CD4-positive, alpha-beta T cell treated with Interleukin-15 for 4 hours (primary cell): ENCODE results near the gene WNT2B.

ENCODE experiments used
- DNase-seq: peaks from one replicate; pipeline ENCODE4 v3.0.0-alpha.2; 2020; ENCODE audit warnings: low spot score

Gene WNT2B

DNA sequence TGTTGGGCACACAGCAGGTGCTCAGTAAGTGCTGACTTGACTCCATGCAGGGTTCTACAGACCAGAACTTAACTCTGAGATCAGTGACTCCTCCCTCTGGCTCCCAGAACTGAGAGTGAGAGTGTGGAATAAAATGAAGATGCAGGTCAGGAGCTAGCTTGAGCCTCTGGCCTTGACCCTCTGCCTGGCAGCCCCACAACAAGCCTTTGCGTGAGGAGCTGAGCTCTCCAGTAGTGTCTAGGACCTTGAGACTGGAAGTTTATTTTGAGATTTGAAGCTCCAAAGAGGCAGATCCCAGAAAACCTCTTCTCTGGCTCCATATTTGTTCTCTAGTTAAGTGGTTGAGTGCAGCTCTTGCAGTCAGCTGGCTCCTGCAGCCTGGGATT, 3.4 kb upstream of the WNT2B start:
- DNase-seq, result no peak

- no peak for DNase-seq
Observed at GRCh38 chr1:112505878-112506277, 2.9 kb upstream of the WNT2B start.

GRCh38 chr1:112506306-112506705, 2.5 kb upstream of the WNT2B start:
- no peak for DNase-seq

DNA sequence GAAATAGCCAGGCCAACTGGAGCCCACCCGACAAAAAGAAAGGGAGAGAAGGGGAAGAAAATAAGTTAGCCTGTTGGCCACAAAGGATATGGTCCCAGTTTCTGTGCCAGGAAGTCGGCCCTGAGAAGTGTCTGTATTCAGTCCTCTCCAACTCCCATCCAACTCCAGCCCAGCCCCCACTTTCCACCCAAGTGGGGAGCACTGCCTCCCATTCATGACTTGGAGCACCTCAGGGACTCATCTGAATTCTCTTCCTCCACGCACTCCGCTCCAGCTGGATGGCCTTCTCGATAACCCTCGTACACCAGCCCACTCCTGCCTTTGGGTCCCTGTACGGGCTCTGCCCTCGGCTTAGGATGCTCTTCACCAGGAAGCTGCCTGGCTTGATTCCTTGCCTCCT, 2.0 kb upstream of the WNT2B start:
- DNase-seq, result no peak

GRCh38 chr1:112507336-112507735, 1.4 kb upstream of the WNT2B start:
- DNase-seq, result no peak

GRCh38 chr1:112507921-112508277, 866 bp upstream of the WNT2B start:
- peak; percentile 12 for DNase-seq

DNA sequence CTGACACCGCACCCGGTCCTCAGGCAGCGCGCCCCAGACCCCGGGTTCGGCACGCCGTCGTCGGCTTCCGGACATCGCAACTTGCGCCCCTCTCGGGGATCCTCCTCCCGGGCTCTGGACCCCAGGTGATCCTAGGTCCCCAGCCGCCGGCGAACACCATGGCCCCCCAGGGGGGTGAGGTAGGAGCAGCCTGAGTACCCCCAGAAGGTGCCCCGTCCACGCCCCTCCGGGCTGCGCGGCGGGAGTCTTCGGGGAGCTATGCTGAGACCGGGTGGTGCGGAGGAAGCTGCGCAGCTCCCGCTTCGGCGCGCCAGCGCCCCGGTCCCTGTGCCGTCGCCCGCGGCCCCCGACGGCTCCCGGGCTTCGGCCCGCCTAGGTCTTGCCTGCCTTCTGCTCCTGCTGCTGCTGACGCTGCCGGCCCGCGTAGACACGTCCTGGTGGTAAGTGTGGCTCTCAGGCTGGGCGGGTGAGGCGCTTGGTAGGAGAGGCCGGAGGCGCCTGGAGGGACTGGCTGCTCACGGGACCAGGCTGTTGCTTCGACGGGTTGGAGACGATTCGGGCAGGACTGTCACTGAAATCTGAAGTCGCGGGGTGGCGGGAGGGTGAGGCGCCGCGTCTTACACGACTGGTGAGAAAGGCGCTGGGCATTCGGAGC, 367 bp downstream of the WNT2B start:
- no peak for DNase-seq

DNA sequence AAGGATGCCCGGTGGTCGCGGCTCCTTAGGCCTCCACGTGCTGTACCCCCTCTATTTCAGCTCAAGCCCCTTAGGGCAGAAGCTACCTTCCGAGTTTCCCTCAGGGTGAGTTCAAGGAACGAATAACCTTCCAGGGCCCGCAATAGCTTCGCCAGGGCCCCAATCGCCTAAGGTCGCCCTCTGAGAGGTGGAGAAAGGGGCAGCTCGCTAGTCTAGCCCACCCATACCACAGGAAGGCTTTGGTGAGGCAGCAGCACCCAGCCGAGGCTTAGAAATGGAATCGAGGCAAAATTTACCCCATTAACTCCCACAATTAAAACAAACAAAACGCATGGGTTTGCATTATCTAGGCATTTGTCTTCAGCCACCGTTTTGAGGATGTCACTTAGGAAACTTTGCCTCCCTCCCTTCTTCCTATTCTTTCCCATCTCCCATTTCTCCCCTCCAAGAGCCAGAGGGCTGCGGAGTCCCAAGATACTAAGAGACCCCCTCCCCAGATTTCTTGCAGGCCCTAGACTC, 954 bp downstream of the WNT2B start:
- DNase-seq, result no peak

GRCh38 chr1:112510340-112510739, 1.6 kb downstream of the WNT2B start:
- DNase-seq, result no peak

- DNase-seq, result no peak
Observed at GRCh38 chr1:112511897-112512296, 3.1 kb downstream of the WNT2B start.

DNA sequence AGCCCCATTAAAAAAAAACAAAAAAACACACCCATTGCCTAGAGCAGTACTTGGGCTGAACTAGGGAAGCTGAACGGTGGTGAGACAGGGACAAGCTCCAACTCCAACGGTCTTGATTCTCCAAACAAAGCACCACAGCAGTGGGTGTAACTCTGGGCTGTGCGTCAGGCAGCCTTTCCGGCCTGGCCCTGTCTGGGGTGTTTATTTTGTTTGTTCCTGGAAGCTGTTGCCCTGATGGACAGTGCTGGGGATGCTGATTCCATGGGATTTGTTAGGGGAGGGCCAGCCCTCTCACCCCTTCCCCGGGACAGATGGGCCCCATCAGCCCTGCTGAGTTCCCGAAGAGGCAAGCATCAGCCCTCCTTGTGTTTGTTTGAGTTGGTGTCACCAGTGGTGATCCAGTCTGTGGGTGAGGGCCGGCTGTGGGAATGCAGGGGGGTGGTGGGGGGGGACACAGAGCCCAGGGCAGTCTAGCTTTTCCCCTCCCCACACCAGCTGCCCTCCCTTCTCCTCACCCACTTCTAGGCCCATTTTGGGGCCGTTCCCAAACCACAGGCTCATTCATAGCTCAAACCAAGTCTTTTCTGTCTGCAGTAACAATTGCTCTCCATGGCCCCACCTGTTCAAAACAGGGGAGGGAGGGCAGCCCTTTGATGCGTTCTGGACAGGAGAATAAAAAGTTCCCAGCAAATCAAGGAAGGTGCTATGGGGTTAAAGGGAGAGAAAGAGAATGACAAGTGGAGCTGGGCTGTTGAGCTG, 4.5 kb downstream of the WNT2B start:
- DNase-seq, result no peak

DNA sequence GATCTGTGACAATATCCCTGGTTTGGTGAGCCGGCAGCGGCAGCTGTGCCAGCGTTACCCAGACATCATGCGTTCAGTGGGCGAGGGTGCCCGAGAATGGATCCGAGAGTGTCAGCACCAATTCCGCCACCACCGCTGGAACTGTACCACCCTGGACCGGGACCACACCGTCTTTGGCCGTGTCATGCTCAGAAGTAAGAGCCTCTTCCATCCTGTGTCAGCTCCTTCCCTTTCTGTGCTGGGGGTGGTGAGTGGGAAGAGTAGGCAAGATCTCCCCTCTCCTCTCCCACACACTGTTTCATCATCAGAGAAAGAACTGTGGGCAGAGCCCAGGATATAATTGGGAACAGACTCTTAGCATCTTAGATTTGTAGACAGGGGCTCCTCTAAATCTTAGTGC, 6.1 kb downstream of the WNT2B start:
- DNase-seq, result no peak

- DNase-seq, result no peak
Observed at GRCh38 chr1:112515311-112516009, 6.7 kb downstream of the WNT2B start.

- DNase-seq, result no peak
Observed at GRCh38 chr1:112516141-112516540, 7.4 kb downstream of the WNT2B start.

DNA sequence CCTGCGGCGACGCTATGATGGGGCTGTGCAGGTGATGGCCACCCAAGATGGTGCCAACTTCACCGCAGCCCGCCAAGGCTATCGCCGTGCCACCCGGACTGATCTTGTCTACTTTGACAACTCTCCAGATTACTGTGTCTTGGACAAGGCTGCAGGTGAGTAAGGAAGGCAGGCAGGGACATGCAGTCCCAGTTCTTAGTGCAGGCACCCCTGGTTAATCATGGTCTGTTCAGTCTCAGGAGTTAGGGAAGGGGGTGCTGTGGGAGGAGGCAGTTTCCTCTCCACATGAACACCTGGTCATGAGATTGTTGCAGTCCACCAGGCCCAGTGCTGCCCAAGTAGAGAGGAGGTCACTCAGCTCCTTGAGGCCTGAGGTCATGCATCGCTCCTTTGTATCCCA, 8.5 kb downstream of the WNT2B start:
- no peak for DNase-seq

- no peak for DNase-seq
Observed at GRCh38 chr1:112517646-112518045, 8.9 kb downstream of the WNT2B start.

GRCh38 chr1:112518186-112518585, 9.4 kb downstream of the WNT2B start:
- no peak for DNase-seq

DNA sequence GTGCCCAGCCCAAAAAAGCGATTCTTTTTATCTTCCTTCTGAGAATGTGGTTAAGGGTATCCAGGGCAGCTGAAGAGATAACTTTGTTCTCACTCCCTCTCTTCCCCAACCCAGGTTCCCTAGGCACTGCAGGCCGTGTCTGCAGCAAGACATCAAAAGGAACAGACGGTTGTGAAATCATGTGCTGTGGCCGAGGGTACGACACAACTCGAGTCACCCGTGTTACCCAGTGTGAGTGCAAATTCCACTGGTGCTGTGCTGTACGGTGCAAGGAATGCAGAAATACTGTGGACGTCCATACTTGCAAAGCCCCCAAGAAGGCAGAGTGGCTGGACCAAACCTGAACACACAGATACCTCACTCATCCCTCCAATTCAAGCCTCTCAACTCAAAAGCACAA, 11.4 kb downstream of the WNT2B start:
- DNase-seq, result no peak

DNA sequence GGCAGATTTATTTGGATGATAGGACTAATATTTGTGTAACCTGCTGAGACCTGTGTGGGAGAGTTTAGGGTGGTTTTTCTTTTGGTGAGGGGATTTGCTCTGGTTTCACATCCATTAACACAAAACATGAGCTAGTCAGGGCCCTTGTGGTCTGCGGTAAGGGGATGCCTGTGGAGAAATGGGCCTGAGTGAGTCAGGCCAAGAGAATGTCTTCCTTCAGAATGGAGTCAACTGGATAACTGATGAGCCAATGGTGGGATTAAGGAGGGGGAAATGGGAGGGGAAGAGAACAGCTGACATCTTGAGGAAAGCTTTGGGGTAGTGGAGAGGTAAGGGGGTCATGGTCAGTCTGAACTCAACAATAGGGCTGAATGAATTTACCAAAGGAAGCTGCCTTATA, 13.9 kb downstream of the WNT2B start:
- no peak for DNase-seq

DNA sequence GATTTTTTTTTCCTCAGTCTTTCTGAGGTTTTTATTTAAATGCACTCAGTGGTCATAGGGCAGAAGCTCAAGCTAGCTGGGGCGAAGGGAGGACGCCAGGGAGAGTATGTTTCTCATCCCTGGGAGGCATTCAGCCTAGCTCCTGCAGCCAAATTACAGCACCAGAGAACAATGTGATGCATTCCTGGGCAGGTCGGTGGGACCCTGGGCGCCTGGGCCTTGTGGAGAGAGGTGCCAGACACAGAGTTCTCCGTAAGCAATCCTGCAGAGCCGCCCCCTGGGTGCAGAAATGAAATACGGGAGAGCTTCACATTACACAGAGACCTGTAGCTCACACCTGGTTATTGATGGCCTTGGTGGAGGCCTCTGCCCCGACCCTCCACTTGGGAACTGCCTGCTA, 15.5 kb downstream of the WNT2B start:
- no peak for DNase-seq

DNA sequence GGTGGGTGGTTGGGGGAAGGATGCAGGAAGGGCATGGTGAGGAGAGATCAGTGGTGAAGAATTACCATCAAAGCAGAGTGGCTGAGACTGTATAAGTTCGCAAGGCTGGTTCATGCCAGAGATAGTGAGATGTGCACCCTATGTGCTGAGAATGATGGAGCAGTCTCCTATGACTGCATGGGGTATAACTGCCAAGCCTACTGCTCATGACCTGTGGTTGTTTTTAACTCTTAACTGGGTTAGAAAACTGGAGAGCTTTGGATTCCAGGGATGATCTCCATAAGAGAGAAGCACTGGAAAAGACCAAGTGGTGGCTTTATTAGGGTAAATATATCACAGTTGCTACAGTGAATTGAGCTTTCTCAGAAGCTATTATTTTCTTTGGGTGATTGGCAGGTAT, 16.2 kb downstream of the WNT2B start:
- no peak for DNase-seq

DNA sequence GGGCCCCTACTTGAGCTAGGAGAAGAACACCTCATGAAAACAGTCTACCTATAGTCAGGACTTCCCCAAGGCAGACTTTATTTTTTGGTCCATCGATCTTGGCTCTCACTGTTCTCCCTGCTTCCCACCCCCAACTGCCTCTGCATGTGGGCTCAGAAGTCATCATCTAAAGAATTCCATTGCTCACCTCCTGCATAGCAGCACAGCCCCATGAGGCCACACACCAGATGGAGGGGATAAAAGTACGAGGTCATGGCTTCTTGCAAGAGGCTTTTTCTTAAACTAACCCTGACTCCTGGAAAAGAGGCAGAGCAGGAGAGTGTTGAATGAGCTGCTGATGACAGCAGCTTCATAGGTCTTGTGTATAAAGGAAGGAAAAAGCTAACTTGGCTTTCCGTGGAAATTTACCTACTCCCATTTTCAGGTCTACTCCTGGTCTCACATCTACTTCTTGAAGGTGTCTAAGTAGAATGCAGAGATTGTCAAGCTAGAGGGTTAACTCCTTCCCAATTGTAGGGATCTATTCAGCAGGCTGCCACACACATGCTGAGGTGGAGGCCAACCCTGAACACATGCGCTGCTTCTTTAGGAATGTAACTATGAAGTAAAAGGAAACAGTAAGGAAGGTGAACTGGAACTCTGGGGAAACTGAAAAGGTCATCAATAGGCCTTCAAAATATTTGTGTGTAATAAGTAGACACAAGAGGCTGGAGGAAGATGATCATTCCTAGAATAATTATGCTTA, 18.7 kb downstream of the WNT2B start:
- no peak for DNase-seq

- DNase-seq, result no peak
Observed at GRCh38 chr1:112528076-112528475, 19.3 kb downstream of the WNT2B start.
